ELF-1 (cell line): ENCODE data around the gene ANKS1B.
"Not testable (repeated sequence)": the region's sequence is repeated elsewhere in the genome, so short reads cannot be mapped to it uniquely, and the experiment has no call there.

Experiments used
- DNase-seq: peaks from one replicate; pipeline ENCODE4 v3.0.0-alpha.2; 2016; ENCODE audit warnings: low read depth, low spot score

ANKS1B gene

DNA sequence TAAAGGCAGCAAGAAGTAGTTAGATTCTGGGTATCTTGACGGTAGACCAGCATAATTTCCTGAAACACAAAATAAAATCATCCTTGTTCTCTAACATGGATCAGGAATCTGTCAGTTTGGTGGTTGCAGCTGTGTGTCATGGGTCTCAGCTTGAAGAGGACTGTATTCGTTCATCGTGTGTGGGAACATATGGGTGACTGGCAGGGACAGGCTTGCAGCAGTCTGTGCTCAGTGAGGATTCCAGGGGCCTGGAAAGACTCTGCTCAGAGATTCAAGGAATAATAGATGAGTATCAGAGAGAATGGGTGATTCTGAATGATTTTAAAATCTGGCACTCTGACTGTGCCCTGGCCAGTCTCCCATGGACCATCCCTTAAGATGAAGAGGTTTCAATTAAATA, 918.0 kb downstream of the ANKS1B start:
- DNase-seq: no peak

DNA sequence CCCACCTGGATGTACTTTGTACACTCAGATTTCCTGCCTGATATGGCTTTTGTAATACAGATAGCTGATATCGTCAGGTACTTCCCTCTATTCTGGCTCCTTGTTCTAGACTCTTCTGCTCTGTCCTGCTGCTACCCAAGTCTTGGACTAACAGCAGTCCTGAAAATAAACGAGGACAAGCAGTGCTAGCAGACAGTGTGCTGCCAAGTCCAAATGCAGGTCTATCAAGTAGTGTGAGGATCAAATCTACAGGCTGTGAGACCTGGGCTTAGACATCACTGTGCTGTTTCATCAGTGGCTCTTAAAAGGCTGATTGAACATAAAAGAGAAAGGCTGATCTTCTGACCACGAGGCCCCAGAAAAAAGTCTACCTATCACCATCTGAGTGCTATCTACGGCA, 921.6 kb downstream of the ANKS1B start:
- DNase-seq: no peak

DNA sequence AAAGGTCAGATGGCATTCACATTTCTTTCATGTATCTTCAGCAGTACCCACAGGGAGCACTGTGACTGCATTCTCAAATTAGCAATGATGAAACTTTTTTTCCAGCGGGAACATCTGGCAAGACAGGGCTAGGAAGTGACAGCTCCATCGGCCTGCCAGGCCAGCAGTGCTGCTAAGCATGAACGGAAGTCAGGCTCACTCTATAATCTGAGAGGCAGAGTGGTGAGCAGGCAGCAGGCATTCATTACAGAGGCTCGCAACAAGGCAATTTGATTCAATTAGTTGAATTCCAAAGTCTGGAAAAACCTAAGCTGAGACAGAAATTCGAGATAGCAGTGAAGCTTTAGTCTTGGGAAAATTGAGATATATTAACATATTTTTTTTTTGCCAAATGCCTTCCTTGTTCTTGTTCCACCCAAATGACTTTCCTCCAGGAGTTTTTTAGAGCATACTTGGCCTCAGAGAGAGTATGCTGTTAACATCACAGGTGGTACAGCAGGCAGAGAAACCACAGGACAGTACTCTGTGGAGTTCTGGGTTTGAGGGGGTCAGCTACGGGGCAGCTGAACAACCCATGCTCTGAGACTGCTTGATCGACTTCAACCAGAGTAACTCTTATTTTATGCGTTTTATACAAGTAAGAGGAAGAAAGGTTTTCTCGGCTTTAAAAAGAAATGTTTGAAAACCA, 924.8 kb downstream of the ANKS1B start:
- no peak for DNase-seq

DNA sequence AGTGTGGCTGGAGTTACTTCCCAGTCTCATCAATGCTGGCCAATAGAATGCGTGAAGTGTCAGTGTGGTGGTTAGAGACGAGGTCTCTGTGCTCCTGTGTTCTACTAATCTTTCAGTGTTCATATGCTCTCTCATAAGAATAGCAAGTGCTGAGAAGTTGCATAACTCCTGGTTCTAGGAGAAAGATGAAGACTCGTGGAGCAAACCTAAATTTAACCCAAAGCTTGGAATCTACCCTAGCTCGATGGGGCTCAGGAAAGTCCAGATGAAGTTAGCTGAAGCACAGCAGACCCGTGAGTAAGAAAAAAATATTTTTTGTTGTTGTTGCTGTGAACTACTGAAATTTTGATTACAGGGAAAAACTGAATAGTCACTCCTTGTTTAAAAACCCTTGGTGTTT, 927.1 kb downstream of the ANKS1B start:
- no peak for DNase-seq

DNA sequence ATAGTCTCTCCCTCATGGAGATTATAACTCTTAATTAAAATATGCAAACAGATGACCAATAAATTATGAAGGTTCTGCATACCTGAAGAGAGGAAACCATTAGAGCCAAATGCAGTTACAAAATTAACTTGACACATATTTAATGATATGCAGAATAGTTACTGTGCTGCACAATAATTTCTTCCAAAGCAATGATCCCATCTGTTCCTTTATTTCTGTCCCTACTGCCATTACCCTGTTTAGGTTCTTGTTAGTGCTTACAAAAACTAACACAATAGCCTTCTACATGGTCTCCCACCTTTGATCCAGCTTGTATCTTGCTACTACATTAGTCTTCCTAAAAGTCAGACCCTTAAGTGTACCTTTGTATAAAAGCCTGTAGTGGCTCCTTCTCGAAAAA, 928.5 kb downstream of the ANKS1B start:
- no peak for DNase-seq

DNA sequence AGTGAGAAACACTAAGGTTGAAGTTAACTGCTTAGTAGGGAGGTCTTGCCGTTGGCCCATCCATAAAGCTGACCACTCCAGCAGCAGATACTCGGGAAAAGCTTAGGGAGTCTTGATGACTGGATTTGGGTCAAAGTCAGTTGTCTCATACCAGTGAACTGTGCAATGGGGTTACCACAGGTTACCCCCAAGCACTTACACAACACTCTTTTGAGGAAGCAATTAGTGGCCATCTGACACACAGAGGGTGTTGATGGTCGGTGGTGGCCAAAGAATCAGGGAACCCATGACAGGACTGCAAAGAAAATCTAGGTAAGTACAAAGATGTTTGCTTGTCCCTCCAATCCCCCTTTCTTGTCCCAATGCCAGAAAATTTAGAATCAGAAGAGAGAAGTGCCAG, 929.4 kb downstream of the ANKS1B start:
- DNase-seq: no peak

DNA sequence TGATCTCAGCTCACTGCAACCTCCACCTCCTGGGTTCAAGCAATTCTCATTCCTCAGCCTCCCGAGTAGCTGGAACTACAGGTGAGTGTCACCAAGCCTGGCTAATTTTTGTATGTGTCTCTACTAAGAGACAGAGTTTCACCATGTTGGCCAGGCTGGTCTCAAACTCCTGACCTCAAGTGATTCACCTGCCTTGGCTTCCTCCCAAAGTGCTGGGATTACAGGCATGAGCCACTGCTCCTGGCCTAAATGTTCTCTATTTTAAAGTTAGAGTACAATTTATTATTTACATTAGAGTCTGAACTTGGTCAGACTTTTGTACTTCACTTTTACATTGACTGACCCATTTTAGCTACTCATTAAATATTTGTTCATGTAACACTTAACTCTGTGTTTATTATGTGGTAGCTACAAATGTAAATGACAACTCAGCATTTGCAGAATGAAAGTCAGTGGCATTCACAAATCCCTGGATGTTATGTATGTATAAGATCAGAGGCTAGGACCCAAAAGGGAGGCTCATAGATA, 930.1 kb downstream of the ANKS1B start:
- no peak for DNase-seq

DNA sequence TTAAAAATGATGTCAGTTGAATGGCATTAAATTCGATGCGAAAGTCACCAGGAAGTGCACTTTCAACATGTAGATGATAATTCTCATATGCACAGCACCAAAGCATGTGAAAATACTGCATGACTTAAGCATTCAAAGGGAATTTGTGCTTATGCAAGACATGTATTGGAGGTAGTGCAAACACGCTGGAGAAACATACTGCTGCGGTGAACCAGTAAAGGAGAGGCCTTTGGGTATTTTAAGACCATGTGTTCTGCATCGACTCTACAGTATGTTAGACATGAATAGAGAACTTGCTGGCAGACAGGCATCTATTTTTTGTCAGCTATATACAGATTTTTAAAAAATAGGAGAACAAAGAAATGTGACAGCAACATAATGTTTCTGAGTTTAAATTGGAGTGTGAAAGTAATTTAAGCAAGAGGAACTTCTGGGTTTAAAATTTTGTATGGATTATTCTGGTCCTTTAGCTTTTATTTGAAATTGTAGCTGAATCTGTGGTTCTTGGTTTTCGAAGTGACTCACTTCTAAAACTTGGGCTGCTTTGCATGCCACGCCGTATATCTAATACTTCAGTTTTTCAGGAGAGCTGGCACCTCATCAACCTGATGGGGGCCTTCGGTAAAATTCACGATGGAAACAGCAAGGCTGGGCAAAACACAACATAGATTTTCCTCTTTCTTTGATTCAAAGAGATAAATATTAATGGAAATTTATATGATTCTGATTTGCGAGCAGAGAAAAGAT, 930.9 kb downstream of the ANKS1B start:
- DNase-seq: no peak

DNA sequence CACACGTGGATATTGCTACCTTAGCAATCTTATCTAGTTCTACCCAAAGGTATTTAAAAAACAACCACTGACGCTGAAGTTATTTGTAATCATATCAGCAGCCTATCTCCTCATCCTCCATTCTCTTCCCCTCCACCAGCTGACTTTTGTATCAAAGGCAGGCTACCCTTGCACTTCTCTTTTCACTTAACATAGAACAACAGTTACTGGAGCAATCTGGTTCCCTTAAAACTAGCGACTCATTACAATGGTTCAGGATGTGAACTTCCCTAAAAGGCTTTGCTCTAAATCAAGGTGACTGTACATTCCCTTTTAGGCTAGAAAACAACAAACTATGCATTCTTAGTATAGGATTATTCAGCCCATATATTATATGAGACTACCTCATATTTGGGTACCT, 935.0 kb downstream of the ANKS1B start:
- no peak for DNase-seq

DNA sequence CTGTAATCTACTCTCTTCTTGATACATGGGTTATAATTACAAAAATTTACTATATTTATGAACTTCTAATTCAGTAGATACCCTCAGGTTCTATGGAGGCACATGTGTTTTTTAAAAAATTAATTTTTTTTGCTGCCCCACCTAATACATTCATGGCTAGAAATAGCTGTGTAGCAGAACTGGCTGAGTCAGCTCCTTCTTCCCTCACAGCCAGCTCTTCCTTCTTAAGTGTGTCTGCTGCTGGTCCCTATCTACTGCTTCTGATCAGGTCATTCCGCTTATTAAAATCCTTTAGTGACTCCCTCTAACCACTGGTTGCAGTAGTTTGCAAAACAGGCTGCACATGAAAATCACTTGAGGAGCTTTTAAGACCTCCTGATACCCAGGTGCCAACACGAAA, 939.6 kb downstream of the ANKS1B start:
- no peak for DNase-seq

DNA sequence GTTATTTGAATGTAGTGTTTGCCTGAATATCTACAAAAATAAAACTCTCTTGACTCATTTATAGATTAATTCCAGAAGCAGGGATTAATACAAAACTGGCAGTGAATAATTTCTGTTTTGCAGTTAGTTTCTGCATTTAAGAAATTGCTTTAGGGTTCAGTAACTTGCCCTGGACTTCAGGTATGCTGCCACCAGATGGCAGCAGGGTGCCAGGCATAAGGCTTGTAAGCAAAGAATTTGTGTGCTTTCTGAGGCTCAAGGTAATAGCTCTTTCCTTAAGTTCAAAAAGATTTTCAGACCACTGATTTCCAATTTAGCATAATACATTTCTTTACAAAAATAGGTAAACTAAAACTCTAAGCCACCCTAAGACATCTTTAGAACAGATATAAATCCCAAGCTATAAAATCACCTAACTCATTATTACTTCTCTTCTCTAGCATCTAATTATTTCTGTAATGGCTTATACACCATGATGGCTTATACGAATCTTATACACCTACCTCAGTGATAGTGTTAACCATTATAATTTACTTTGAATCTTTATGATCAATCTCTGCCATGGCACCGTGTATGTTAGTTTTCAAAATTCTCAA, 941.3 kb downstream of the ANKS1B start:
- DNase-seq: peak; percentile 71

DNA sequence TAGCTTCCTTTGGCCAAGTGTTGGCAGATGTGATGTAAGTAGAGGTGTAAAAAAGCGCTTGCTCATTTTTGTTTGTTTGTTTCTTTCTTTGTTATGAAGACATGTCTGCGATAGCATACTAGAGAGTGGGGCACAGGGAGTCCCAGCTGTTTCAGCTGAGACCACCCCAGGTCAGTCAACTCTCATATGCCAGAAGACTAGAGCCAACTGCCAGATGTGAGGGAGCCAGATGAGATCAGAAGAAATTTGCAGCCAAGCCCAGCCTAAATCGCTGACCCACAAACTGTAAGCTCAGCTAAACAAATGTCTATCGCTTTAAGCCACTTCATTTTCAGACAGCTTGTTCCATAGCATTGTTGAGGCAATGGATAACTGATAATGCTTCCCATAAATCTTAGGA, 942.5 kb downstream of the ANKS1B start:
- no peak for DNase-seq

DNA sequence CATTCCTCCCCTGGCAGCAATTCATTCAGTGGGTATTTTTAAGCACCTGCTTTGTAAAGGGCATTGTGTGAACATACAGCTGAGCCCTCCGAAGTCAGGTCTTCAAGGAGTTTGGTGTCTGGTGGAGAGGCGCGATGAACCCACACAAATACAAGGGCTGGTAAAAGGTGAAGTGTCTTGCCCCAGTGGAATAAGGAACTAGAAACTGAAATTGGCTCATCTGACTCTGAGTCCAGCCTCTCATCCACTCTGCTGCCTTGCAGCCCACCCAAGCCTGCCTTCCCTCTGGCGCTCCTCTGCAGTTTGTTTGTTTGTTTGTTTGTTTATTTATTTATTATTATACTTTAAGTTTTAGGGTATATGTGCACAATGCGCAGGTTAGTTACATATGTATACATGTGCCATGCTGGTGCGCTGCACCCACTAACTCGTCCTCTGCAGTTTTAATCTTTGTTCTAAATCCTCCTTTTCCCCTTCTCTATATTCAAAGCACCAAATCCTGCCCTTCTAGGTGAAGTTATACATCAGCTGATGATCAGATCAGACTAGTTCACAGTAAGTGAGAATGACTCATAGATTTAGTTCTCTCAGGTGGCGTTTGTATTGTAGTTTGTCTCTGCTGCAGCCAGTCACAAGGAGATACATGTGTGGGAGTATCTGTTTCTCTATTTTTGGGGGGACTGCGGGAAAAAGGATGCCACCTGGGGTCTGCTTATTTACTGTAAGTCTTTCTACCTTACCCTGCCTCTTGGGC, 945.2 kb downstream of the ANKS1B start:
- no peak for DNase-seq

DNA sequence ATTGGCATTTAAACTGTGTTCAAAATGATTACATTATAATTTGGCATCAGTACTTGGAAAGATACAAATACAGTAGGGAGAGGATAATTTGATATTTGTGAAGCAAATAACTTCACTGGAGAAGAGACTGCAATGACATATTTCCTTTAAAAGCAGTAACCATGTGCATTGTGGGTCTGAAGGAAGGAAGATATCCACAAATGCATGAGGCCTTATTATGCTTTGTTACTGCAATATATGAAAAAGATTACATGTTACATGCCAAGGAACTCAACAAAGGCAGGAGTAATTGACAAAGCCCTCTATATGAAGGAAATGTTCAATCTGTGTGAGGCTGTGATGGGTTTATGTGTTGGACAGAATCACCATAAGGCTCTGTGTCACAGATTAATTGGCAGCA, 948.2 kb downstream of the ANKS1B start:
- DNase-seq: no peak

DNA sequence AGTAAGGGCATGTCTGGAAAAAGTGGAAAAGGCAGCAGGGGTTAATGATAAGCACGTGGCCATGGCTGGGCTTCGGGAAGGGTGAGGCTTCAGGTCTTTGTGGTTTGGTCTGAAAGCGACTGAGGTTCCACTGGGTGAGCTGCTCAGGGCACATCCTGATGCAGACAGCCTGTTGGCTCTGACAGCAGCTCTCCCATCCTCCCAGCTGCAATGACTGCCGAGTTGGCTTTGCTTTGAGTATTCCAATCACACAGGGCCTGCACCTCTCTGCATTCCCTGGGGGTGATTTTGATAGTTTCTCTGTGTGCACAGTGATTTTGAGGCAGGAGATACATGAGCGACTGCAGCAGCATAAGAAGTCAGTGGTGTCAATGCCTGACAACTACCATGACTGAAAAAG, 948.9 kb downstream of the ANKS1B start:
- DNase-seq: no peak

DNA sequence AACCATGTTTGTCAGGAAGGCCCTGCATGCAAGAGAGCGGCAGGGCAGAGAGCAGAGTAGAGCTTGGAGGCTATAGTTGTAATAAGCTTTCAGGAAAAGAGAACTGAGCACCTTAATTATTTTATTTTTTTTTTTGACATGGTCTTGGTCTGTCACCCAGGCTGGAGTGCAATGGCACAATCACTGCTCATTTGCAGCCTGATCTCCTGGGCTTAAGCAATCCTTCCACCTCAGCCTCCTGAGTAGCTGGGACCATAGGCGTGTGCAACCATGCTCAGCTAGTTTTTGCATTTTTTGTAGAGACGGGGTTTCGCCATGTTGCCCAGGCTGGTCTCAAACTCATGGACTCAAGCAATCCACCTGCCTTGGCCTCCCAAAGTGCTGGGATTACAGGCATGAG, 950.5 kb downstream of the ANKS1B start:
- not testable (repeated sequence) for DNase-seq

DNA sequence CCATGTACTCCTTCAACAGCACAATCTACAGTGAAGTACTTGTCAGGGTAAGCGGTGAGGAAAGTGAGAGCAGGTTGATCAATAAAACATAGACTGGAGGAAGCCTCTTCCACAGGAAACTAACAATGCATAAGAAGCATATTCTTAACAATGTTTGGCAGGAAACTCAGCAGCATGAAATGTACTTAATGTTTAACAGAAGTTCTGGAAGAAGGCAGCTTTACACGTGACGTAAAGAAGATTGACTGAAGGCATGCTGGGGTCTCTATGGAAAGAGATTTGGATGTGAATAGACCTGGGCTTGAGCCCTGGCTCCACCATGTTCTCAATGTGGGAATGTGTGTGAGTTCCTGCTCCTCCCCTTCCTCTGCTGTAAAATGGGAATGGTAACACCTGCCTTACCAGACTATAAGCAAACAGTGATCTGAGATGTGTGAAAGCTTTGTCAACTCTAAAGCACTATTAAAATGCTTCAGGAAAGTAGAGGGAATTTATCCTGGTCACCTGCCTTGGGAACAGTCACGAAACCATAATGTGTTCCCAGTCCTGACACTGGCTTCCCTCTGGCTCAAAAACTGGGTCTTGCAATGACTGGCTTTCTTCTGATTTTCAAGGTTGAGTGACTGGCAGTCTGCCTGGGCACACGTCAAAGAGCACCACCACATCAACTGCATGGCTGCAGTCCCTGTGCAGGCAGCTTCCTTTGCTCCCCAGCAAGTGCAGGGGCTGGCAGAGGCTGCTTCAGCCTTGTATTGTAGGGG, 955.0 kb downstream of the ANKS1B start:
- DNase-seq: no peak

DNA sequence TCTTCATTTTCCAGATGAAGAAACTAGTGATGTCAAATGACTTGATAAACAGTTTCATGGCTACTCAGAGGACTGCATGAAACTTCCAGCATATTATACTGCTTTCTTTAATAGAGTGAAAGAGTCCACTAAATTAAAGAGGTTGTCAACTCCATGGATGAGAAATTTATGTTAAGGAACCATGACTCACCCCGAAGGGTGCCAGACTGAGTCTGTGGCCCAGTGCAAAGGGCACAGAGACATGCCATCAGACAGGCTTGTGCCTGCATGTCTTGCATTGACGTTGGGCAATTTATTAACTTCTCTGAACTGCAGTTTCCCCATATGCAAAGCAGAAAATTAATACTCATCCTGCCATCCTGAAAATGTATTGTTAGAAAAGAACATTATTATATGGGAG, 957.3 kb downstream of the ANKS1B start:
- no peak for DNase-seq

DNA sequence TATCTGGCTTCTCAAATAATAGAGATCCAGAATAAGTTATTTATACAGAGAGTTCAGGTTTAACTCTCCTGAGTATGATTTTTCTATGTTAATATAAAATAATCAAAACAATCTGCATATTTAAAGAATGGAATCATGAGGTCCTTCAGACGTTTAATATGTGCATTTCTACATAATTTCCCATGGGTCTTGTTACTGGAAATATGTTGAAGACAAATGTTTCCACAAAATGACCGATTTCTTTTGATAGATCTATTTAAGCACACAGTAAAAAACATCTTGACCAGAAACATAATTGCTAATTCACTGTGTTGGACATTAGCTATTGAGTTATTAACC, 957.7 kb downstream of the ANKS1B start:
- DNase-seq: no peak

DNA sequence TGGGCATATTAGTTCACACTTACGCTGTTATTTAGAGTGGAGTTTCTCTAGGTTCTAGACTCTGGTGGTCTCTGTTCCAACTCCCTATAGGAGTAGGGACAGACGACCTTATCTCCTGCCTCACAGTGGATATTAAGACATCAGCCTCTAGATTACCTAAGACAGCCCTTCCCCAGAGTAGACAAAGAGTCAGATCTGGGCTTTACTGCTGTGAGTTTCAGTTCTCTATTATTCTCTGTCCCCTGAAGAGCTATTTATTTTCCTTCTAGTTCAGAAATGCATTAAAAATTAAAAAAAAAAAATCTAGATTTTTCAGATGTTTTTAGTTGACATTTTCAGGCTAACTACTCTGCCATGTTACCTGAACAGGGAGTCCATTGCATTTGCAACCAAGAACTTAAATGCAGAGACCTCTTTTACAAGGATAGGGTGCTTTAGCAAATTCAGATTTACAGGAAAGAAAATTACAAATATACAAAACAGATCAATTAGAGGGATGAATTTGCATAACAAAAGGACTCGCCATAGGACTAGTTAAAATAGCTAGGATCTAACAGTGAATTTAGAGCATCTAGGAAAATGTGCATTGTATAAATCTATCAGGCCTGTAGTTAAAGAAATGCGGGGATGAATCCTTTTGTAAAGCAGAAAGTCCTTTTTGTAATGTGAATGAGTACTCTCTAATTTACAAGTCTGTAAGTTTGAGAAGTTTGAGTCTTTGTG, 958.2 kb downstream of the ANKS1B start:
- no peak for DNase-seq

DNA sequence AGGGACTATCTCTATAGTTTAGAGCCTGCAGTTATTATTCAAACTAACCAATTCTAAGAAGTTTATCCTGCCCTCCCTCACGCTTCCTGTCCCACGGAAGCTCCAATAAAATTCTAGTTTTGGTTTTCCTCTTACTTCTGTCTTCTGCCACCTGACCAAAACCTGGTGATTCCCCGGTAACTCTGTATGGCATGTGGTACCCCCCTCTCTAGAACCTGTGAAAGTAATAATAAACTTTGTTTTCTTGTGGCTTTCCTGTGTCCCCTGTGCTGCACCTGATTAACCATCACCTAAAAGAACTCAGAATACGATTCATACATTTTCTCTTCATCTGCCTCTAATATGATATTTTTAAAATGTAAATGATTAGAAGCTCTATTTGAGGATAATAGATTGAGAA, 959.9 kb downstream of the ANKS1B start:
- no peak for DNase-seq
